Left hindlimb (tissue), 1 donor: ENCODE results near the gene DCST1.

Source experiments
- DNase-seq: peaks from one replicate; pipeline ENCODE4 v3.0.0-alpha.2; 2018

Gene DCST1

DNA sequence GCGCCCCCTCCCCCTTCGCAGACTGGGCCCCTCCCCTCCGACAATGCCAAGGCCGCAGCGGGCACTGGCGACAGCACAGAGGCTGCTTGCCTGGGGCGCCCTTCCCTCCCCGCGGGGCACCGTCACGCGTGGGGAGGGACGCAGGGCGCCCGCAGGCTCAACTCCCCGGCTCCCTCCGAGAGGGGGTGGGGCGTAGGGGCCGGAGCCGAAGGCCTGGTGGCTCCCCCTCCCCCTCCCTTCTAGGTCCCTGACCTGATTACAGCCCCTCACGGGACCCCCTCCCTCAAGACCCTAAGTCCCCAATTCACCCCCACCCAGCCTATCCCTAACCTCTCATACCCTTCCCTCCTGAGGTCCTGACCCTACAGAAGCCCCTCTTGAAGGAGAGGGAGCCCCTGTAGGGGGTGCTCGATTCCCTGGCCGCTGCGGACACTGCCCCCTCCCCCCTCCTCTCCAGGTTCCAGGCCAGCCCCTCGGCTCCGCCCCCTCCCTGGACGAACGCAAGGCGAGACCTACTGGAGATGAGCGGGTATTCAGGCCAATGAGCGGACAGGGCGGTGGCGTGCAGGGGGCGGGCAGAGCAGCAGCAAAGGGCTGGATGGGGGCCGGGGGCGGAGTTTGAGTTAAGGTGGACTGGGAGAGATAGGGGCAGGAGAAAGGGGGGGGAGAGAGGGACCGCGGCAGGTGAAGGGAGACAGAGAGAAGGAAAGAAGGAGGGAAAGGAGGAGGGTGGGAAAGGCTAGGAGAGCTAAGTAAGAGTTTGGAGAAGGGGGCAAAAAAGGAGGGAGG lies 31.8 kb upstream of the DCST1 start:
- peak; percentile 100 for DNase-seq

DNA sequence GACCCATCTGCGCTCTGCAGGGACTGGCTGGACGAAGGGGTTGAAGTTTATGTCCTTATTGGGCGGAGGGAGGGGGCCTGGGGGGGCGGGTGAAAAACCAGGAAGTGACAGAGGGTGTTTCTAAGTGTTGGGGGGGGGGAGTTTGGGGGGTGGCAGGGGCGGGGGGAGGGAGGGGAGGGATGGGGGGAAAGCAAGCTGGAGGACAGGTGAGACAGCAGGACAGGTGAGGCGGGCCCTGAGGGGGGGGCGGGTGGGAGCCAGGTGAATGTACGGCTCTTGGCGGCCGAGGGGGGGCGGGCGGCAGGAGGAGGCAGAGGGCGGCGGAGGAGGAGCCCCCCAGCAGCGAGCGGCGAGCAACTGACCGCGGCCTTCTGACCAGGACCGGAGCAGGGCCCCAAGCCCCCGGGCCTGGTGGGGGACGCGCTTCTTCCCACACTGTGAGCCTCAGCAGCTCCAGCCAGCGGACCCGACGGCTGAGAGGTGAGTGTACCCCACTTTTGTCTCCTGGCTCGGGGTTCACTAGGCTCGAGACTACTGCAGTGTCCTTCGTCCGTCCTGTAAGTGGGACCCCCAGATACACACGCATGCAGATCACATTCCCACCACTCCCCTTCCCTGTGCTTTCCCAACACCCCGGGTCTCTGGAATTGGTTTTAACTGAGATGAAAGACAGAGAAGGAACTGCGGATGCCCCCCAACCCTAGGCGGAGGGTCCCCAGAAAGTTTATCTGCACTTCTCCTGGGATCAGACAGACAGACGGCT lies 31.0 kb upstream of the DCST1 start, which contains the start of gene ZBTB7B:
Gene ZBTB7B (plus strand): TSS at position 339 of the 763 bp plus-strand sequence. CDS start 11,859 bp downstream, outside the sequence.
- peak; percentile 65 for DNase-seq

DNA sequence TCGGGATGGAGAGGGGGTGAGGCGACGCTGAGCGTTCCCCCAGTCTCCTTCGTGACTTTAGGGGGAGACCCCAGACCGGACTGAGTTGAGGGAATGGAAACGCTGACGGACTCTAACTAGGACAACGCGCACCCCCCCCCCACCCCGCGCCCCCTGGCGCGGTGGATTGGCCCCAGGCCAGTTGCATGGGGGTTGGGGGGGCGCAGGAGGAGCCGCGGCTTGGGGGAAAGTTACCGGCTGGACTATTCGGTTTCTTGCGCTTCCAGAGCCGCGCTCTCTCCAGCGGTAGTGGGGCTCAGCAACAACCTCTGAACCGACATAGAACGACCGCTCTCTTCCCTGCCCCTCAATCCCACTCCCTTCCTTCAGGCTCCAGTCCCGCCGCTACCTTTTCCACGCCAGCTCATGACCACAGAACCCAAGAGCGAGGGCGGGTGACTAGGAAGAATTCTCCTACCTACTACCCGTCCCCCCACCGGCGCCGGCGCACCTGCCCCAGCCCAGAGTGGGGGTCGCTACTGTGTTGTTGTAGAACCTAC lies 30.3 kb upstream of the DCST1 start:
- peak; percentile 59 for DNase-seq

DNA sequence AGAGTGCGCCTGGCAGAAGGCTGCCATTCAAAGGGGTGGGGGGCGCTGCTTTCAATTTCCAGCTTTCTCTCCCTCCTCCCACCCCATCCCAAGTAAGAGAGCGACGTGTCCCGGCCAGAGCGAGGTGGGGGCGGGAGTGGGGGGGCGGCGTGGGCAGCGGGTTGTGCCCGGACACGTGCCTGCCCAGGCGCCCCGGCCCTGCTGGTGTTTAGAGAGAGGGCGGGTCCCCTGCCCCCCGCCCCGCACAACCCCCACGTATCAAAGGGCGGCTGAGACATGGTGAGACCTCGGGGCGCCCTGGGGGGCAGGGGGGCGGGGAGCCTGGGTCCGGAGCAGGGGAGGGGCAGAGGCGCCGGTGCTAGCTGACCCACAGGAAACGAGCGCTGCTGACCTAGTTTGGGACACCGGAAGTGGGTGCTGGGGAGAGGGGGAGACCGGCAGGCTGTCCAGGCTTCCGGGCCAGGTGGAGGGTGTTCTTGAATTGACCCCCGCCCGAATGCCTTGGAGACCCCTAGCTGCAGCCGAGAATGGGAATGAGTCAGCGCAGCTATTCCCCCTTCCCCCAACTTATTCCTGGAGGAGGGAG lies 29.8 kb upstream of the DCST1 start:
- DNase-seq: peak; percentile 69

DNA sequence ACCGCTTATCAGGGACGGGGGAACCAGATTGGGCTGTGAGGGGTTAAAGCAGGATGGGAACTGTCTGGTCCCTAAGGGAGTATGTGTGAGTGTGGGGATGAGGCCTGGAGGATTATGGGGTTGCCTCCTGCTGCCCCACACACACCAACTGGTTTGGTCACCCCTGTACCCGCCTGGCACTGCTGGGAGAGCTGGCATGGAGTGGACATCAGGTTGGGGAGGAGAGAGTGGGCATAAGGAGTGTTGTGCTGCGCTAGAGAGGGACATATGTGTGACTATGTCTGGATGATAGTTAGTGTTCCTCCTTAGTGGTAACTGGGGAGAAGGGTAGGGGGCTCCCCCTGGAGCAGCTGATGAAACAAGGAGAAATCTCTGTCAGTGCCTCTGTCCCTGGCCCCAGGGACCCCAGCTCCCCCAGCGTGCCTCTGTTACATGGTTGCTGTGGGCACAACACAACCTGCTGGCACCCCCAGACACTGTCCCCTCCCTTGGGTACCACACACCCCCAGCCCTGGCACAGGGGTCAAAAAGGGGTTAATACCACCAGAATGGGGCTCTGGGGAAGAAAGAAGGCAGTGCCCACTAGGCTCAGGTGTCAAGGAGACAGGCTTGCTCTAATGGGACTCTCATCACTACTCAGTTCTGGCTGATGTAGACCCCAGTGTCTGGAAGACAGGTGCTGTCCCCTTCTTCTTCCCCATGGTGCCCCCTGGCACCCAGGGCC lies 29.1 kb upstream of the DCST1 start:
- peak; percentile 34 for DNase-seq

DNA sequence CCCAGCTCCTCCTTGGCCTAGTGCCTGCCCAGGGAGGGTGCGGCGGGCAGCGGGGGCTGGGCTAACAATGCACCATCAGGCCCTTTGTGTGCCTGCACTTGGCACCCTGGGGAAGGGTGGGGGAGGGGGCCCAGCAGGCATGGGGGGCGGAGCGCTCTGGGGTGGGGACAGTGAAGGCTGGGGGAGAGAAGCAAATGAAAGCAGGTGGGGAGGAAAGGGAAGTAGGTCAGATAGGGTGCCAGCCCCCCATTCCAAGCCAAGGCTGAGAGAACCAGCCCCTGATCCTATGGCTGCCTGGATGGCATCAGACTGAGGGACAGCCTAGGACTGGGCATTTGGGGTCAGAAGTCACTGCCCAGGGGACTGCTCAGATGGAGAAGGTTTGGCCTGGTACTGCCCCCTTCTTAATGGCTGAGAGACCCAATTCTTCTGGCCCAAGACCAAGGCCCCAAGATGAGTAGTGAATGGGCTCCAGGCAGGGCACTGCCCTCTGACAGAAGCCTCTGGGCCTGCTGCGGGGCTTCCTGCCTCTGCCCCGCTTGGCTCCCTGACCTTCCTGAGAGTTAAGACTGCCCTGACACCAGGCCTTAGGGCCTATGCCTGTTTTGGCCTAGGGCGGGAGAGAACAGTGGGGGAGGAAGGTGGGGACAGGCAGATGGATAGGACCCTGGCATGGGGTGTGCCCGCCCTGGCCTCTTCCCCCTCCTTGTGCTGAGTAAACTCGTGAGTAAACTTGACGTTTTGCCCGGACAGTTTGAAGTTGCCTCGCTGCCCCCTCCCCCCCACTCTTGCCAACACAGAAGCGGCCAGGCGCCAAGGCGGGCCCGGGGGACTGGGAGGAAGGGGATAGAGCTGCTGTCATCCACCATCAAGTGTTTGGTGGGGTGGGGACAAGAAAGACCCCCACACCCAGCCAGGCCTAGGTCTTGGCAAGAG lies 28.3 kb upstream of the DCST1 start:
- DNase-seq: peak; percentile 34

DNA sequence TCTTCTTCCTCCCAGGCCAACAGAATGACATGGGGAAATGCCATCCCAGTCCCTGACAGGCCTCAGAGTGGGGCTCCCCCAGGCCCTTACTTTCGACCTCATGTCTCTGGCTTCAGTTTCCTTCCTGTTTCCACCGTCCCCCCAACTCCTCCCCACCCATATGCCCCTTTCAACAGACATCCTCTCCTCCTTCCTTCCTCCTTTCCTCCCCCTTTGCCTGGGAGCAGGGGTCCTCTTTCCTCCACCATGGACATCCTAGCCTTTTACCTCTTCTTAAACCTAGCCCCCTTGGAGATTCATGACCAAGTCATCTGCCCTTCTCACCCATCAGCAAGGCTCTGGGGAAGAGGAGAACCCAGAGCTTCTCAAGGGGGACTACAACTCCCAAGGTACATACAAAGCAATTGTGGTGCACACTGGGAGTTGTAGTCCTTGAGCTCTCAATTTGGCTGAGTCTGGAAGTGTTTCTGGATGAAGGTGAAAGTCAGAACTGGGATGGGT lies 27.0 kb upstream of the DCST1 start:
- DNase-seq: peak; percentile 38

DNA sequence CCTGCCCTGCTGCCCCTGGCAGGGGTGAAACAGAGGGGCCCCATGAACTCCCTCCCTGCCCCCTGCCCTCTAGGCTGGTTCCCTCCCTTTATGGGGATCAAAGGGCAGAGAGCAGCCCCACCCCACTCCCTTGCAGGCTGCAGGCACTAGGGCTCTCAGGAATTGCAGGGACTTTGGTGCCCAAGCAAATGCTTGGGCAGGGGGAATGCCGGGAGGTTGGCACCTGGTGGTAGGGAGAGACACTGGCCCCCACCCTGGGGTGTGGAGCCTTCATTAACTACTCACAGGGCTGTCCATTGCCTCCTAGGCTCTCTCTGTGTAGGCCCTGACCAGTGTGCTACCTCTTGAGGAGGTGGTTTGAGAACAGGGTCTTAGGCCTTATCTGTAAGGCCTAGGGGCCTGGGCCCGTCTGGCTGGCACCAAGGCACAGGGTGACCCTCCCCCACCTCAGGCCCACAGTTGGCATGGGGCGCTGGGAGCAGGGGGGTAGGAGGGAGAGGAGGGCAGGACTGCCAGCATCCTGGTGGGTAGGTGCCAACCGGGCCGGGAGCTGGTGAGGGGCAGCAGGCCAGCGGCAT lies 26.3 kb upstream of the DCST1 start:
- peak; percentile 34 for DNase-seq

DNA sequence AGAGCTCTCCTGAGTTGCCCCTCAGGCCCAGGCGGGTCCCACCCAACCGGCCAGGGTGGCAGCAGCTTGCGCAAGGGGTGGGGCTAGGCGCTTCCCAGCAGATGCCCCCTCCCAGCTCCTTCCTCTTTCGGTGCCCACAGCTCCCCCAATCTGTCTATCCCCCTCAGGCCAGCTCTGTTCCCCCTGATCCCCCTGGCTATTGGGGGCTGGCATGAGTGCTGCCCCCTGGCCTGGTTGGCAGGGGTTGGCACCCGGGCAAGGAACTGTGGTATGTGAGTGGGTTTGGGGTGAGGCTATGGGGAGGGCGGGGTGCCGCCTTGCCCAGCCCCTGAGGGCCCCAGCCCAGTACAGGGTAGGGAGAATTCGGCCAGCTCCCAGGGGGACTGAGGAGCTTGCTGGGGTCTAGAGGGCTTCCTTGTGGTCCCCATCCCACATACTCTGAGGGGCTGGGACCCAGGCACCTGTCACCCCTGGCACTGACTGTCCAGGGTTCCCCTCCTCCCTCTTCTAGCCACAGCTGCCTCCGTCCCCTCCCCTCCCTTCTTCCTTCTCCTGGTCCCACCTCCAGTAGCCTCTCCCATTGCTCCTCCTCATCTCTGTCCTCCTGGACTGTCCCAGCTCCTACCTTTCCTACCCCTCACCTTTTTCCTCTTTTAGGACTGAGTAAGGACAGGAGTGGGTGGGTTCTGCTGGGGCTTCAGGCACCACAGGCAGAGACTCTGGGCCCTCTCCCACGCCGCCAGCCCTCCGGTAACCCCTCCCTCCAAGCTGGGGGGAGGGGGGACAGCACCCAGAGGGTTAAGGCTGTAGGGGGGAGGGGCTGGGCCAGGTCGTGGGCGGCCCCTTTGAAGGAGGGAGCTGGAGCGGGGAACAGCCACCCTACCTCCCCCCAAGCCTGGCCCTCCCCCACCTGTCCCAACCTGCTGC lies 25.3 kb upstream of the DCST1 start:
- peak; percentile 38 for DNase-seq

DNA sequence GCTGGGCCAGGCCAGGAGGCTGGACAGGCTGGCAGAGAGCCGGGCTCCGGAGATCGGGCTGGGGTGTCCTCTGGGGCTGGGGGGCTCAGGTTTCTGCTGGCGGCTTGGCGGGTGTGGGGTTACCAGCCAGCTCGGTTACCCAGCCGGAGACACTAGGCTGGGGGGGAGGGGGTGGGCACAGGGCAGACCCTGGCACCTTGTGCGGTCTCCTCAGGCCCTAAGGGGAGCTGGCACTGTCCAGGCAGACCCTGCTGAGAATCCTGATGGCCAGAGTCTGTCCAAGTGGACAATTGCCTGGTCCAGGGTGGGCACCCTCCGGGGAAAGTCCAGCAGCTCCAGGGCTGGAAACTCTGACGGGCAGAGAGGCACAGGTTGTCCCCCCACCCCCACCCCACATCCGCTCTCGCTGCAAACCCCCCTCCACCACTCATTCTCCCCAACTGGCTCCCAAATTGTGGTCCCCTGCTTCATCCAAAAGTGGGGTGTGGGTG lies 24.4 kb upstream of the DCST1 start:
- peak; percentile 23 for DNase-seq

DNA sequence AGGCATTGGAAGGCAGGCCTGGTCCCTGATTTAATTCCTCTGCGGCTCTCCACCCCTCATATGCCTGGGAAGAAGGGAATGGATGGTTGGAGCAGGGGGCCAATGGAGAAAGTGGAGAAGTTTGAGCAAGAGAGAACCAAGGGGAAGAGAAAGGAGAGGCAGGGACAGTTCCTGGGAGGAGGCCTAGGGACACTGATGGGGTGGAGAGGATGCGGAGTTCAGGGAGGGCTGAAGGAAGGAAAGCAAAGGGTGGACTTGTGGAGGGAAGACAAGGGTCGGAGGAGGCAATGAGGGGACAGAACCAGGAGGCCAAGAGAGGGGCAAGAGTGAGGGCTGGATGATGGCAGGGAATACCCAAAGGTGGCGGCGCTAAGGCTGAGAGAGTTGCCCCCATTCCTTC lies 23.9 kb upstream of the DCST1 start:
- peak; percentile 4 for DNase-seq

DNA sequence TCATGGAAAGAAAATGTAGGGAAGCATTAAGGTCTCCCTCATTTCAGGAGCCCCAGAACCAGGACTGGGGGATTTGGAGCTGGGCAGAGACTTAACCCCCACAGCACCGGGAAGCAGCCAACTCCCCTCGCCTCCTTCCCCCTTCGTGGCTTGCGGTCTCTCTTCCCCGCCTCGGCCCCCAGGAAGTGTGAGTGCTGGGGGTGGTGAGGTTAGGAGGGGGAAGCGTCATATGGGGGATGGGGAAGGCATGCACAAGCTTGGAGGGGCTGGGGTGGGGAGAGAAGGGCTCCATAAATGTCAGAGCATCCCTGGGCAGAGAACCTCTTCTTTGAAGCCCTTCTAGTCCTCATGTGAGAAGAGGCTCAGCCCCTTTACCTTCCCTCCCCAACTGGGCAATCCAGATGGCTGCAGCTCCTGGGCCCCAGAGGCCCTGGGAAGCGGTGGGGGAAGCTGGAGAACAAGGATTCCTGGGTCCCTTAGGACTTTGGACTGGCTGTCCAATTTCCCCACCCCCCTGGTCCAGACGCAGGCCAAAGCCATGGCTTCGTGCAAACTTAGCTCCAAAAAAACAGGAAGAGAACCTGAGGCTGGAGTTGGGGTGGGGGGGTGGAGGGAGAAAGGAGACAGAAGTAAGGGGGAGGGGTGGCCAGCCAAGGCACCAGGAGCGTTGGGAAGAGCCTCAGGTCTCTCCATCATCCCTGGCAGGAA lies 23.3 kb upstream of the DCST1 start:
- DNase-seq: peak; percentile 24

DNA sequence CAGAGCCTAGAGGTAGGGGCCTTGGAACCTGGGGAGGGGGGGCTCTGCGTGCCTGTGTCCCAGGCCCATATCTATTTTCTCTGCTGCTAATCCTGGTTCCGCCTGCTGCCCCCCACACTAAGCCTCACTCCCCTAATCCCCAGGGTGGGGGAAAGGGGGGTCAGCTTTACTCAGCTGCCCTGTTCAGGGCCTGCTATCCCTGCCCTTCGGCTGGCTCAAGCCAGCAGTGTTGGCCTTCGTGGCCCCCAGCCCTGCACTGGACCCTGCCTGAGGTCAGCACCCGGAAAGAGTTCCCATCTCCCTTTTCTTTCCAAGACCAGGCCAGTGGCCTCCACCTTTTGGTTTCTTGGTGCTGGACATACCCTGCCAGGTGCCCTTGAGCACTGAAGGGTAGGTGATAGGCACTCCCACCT lies 22.6 kb upstream of the DCST1 start:
- peak; percentile 21 for DNase-seq

DNA sequence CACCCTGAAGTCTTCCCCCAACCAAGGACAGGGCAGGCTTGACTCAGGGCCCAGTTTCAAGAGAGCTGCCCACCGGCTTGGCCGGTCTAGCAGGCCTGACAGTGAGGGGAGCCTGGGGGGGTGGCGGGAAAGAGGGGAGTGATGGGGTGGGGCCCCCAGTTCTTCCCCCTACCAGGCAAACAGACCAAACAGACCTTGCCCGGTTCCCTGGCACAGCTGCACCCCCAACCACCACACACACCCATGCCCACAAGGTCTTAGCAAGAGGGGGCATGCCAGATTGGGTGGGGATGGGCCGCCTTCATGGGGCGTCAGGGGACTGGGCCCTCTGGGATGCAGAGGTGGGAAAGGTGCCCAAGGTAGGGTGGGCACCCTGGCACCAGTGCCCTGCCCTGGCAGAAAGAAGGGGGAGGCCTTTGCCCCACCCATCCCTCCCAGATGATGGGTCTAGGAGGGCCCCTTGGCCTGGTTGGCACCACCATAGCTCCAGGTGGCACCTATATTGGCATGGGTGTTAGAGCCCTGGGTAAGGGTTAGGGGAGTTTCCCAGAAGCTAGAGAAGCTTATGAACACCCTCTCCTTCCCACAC lies 22.1 kb upstream of the DCST1 start:
- peak; percentile 25 for DNase-seq

DNA sequence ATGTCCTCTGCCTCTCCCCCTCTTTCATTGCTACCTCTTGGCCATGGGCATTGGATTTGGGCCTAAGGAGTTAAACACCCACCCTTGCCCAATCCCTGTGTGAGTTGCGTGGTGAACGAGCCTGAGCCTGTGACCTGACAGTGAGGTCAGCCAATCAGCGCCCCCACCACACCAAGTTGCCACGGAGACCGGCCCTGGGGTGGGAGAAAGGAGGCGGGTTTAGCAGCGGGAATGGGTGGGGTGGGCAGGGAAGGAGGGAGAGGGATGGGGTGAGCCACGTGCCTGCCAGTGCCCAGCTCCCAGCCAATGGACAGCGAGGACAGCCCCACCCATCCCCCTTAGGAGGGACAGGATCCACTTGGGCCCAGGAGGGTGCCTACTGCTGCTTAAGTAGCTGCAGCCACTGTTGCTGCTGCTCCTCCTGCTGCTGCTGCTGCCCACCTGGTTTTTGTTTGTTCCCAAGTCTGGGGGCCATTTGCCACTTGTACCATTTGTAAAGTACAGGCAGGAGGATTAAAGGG lies 21.5 kb upstream of the DCST1 start:
- peak; percentile 53 for DNase-seq

DNA sequence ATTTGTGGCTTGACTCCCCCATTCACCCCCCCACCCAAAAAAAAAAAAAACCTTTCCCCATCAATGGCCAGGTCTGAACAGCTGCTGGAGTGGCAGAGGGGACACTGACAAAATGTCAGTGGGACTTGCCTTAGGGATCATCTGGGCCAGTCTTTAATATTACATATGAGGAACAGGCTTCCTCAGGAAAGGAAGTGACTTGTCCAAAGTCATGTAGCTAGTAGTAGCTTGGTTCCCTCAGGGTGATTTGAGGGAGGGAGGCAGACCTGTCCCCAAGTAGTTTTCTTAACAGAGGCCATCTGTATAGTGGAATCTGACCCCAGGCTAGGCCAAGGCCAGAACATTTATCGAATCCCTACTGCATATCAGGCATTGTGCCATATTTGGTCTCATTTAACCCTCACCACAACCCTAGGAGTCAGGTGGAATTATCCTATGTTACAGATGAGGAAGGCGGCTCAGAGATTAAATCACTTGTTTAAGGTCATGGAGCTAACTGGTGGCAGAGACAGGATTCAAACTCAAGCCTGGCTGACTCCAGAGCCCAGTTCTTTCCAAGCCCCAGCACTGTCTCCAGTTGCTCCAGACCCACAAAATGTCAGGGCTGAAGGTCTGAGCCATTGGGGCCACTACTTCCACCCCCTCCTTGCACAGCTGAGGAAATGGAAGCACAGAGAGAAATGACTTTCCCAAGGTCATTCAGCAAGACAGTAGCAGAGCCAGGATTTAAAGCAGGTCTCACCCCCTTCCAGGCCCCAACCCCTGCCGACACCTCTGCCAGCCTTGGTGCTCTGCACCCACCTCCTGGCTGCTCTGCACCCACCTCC lies 20.6 kb upstream of the DCST1 start:
- DNase-seq: peak; percentile 16

DNA sequence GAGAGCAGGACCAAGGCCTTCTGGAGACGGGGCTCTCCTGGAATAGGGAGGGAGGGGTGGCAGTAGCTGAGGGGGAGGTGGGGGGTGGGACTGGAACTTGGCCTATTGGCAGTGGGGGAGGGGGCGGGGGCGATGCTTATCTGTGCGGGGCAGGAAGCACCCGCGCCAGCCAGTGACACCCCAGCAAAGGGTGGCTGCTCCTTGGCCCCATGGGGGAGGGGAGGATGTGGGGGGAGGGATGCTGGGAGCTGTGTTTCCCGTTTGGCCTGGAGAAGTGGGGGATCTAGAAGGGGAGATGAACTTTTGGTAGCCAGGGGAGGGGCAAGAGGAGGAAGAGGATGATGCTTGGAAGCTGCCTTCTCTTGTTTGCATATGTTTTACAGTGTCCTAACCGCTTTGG lies 20.0 kb upstream of the DCST1 start:
- DNase-seq: no peak
